ENCODE results near the gene SPEF2. TPM values are rescaled to one million over a fixed set of nuclear protein-coding genes. Genes with fewer than 3 reads are reported as not detected.

The SPEF2 gene
- total RNA-seq, 1 experiment from 2014 or later: 10.6 TPM

GRCh38 chr5:35861718-35862117, 244.1 kb downstream of the SPEF2 start:
- Histone ChIP-seq H3K4me2 (peak overlapping the region; percentile 12; the same call in 1 of the 2 replicates), H3K9me2 (ENCODE audit: insufficient read depth) (no peaks in the 10 kb centered on the region), H4K20me1 (ENCODE audit: insufficient read depth) (no peaks in the 10 kb centered on the region), H2AFZ (no peak overlapping the region), H3K27me3 (ENCODE audit: insufficient read depth, low read depth) (no peaks in the 10 kb centered on the region), H3K27ac (no peak overlapping the region), H3K4me1 (replicated peaks; ENCODE audit: insufficient read depth) (peaks cover 58% of the 10 kb centered on the region), H3K9me3 (ENCODE audit: insufficient read depth, low read depth) (peaks cover 9% of the 10 kb centered on the region; the same call in 1 of the 2 replicates), H3K4me3 (no peak overlapping the region), H3K79me2 (ENCODE audit: low read depth) (no peaks in the 10 kb centered on the region), H3F3A (ENCODE audit: insufficient read depth, low read depth) (peaks cover 14% of the 10 kb centered on the region), H3K36me3 (ENCODE audit: low read depth) (no peaks in the 10 kb centered on the region)
- CTCF ChIA-PET: no interaction called here
- intact Hi-C loops (cut with micrococcal nuclease; ENCODE audit: unreplicated experiment): no loop called here
- POLR2A ChIA-PET (ENCODE audit: unreplicated experiment): no interaction called here
- peak in 1 of 2 experiments; percentile 68 for DNase-seq
- no peak for TF ChIP-seq EZH2 (IDR thresholded peaks at IDR 0.05; ENCODE audit: low read depth)
- no peak for TF ChIP-seq CTCF (conservative IDR thresholded peaks at IDR 0.05)
- BruUV-seq (replicated peaks): no TSS peak

- Histone ChIP-seq H2AFZ (no peak overlapping the region), H4K20me1 (ENCODE audit: insufficient read depth) (no peaks in the 10 kb centered on the region), H3K4me1 (replicated peaks; ENCODE audit: insufficient read depth) (peaks cover 54% of the 10 kb centered on the region), H3F3A (ENCODE audit: insufficient read depth, low read depth) (peaks cover 14% of the 10 kb centered on the region), H3K9me3 (ENCODE audit: insufficient read depth, low read depth) (peaks cover 9% of the 10 kb centered on the region; the same call in 1 of the 2 replicates), H3K79me2 (ENCODE audit: low read depth) (no peaks in the 10 kb centered on the region), H3K9me2 (ENCODE audit: insufficient read depth) (no peaks in the 10 kb centered on the region), H3K27ac (no peak overlapping the region), H3K4me2 (peak overlapping the region; percentile 12; the same call in 1 of the 2 replicates), H3K36me3 (ENCODE audit: low read depth) (no peaks in the 10 kb centered on the region), H3K4me3 (no peak overlapping the region), H3K27me3 (ENCODE audit: insufficient read depth, low read depth) (no peaks in the 10 kb centered on the region)
- ChIA-PET POLR2A (ENCODE audit: unreplicated experiment) (no interaction called here), CTCF (no interaction called here)
- intact Hi-C loops (cut with micrococcal nuclease; ENCODE audit: unreplicated experiment): no loop called here
- TF ChIP-seq EZH2 (IDR thresholded peaks at IDR 0.05; ENCODE audit: low read depth): no peak
- no peak for TF ChIP-seq CTCF (conservative IDR thresholded peaks at IDR 0.05)
- no peak for DNase-seq
- no TSS peak for BruUV-seq (replicated peaks)
Observed at GRCh38 chr5:35862126-35862525, 244.5 kb downstream of the SPEF2 start.

GRCh38 chr5:35863159-35863558, 245.5 kb downstream of the SPEF2 start:
- intact Hi-C loops (cut with micrococcal nuclease; ENCODE audit: unreplicated experiment): no loop called here
- DNase-seq: peak in 1 of 2 experiments; percentile 53
- H3K27ac ChIP-seq: no peak overlapping the region
- H3K4me3 ChIP-seq: no peak overlapping the region
- H4K20me1 ChIP-seq (ENCODE audit: insufficient read depth): no peaks in the 10 kb centered on the region
- H3K9me3 ChIP-seq (ENCODE audit: insufficient read depth, low read depth): peaks cover 9% of the 10 kb centered on the region; the same call in 1 of the 2 replicates
- peak overlapping the region; percentile 8 for H3K4me2 ChIP-seq
- H2AFZ ChIP-seq: peak overlapping the region; percentile 33
- H3K36me3 ChIP-seq (ENCODE audit: low read depth): no peaks in the 10 kb centered on the region
- no peaks in the 10 kb centered on the region for H3K27me3 ChIP-seq (ENCODE audit: insufficient read depth, low read depth)
- H3K4me1 ChIP-seq (replicated peaks; ENCODE audit: insufficient read depth): peaks cover 43% of the 10 kb centered on the region
- BruUV-seq (replicated peaks): no TSS peak
- H3K79me2 ChIP-seq (ENCODE audit: low read depth): no peaks in the 10 kb centered on the region
- ChIA-PET CTCF (no interaction called here), POLR2A (ENCODE audit: unreplicated experiment) (no interaction called here)
- H3F3A ChIP-seq (ENCODE audit: insufficient read depth, low read depth): peaks cover 11% of the 10 kb centered on the region
- TF ChIP-seq EZH2 (IDR thresholded peaks at IDR 0.05; ENCODE audit: low read depth) (no peak), CTCF (conservative IDR thresholded peaks at IDR 0.05) (no peak)
- H3K9me2 ChIP-seq (ENCODE audit: insufficient read depth): no peaks in the 10 kb centered on the region

Other genes starting within 250 kb of the SPEF2 start
- 0.41 TPM in 1 of 2 replicates, not detected in the other for gene IL7R, start 239.0 kb downstream of the SPEF2 start, total RNA-seq (2021)